ENCODE measurements around the gene FAIM2. TPM values are rescaled to one million over a fixed set of nuclear protein-coding genes. Genes with fewer than 3 reads are reported as not detected.

The FAIM2 gene
- total RNA-seq, 2 experiments from 2014 or later, result 0.22 to 0.56 TPM

GRCh38 chr12:49893753-49894750 lies 9.6 kb downstream of the FAIM2 start:
- CTCF ChIA-PET, result interaction anchor here (1.1 to 1.7 kb wide), 2 partner anchors 73 to 314 kb away, joined by 3 to 6 read pairs; no protein-coding TSS in a partner anchor
- POLR2A ChIA-PET, result interaction anchor here (1.0 kb wide), 1 partner anchor 8 kb away, joined by 3 read pairs; no protein-coding TSS in a partner anchor
- ATAC-seq, result peak; percentile 67
- Mint-ChIP-seq H3K36me3 (ENCODE audit: low read depth) (no peaks in the 10 kb centered on the region), H3K9me3 (no peaks in the 10 kb centered on the region), H3K4me1 (ENCODE audit: low read depth) (peaks cover 2% of the 10 kb centered on the region), H3K27me3 (no peaks in the 10 kb centered on the region), H3K4me3 (no peak overlapping the region), H3K27ac (no peak overlapping the region)
- DNase-seq, result peak; percentile 41
- TF ChIP-seq CTCF (IDR thresholded peaks at IDR 0.05), result no peak
- intact Hi-C loops (cut with micrococcal nuclease), result no loop called here

GRCh38 chr12:49892732-49893317 lies 10.9 kb downstream of the FAIM2 start:
- no peak for TF ChIP-seq CTCF (IDR thresholded peaks at IDR 0.05)

GRCh38 chr12:49892084-49892731 lies 11.5 kb downstream of the FAIM2 start:
- ATAC-seq, result no peak
- H3K36me3 Mint-ChIP-seq (ENCODE audit: low read depth), result no peaks in the 10 kb centered on the region
- intact Hi-C loops (cut with micrococcal nuclease), result no loop called here
- no peak overlapping the region for H3K4me3 Mint-ChIP-seq
- no peaks in the 10 kb centered on the region for H3K9me3 Mint-ChIP-seq
- ChIA-PET POLR2A (interaction anchor here (0.6 kb wide), 1 partner anchor 117 kb away, joined by 3 read pairs; no protein-coding TSS in a partner anchor), CTCF (interaction anchor here (0.8 to 1.1 kb wide), 3 partner anchors 46 to 114 kb away, joined by 3 read pairs; no protein-coding TSS in a partner anchor)
- H3K27ac Mint-ChIP-seq, result no peak overlapping the region
- peaks cover 2% of the 10 kb centered on the region for H3K4me1 Mint-ChIP-seq (ENCODE audit: low read depth)
- TF ChIP-seq CTCF (IDR thresholded peaks at IDR 0.05), result no peak
- no peaks in the 10 kb centered on the region for H3K27me3 Mint-ChIP-seq
- DNase-seq, result no peak

More at GRCh38 chr12:49892732-49893317, 10.9 kb downstream of the FAIM2 start:
- Mint-ChIP-seq H3K36me3 (ENCODE audit: low read depth) (no peaks in the 10 kb centered on the region), H3K9me3 (no peaks in the 10 kb centered on the region), H3K4me1 (ENCODE audit: low read depth) (peaks cover 2% of the 10 kb centered on the region), H3K4me3 (no peak overlapping the region), H3K27me3 (no peaks in the 10 kb centered on the region), H3K27ac (no peak overlapping the region)
- ChIA-PET CTCF (interaction anchor here (1.1 kb wide), 1 partner anchor 46 kb away, joined by 3 read pairs; no protein-coding TSS in a partner anchor), POLR2A (no interaction called here)
- intact Hi-C loops (cut with micrococcal nuclease), result no loop called here
- no peak for ATAC-seq
- DNase-seq, result no peak

GRCh38 chr12:49891476-49891875 lies 12.2 kb downstream of the FAIM2 start:
- no peak for DNase-seq
- Mint-ChIP-seq H3K27ac (no peak overlapping the region), H3K9me3 (no peaks in the 10 kb centered on the region), H3K27me3 (no peaks in the 10 kb centered on the region), H3K4me3 (no peak overlapping the region), H3K4me1 (ENCODE audit: low read depth) (peaks cover 2% of the 10 kb centered on the region), H3K36me3 (ENCODE audit: low read depth) (no peaks in the 10 kb centered on the region)
- intact Hi-C loops (cut with micrococcal nuclease), result no loop called here
- POLR2A ChIA-PET, result no interaction called here
- CTCF ChIA-PET, result interaction anchor here (0.8 to 1.1 kb wide), 3 partner anchors 45 to 114 kb away, joined by 3 read pairs; no protein-coding TSS in a partner anchor
- no peak for TF ChIP-seq CTCF (IDR thresholded peaks at IDR 0.05)
- ATAC-seq, result no peak

All from activated CD8-positive, alpha-beta T cell treated with anti-CD3 and anti-CD28 coated beads for 36 hours (primary cell).